Smooth muscle cell (in vitro differentiated cells): Measurements from ENCODE around the gene PPP1R15B. TPM values are rescaled to one million over a fixed set of nuclear protein-coding genes. Genes with fewer than 3 reads are reported as not detected.
"Not testable (repeated sequence)": the region's sequence is repeated elsewhere in the genome, so short reads cannot be mapped to it uniquely, and the experiment has no call there.

Source experiments
- DNase-seq: peaks from one replicate; lab custom pipeline; 2025; ENCODE audit not compliant: unreplicated experiment; lab: John Stamatoyannopoulos, UW
- H2AFZ ChIP-seq: fragments of 200-600 bp; sonication (generic); 2 replicates; pipeline ENCODE4 v1.6.0; 2016; ENCODE audit warnings: antibody characterized with exemption, low read depth, mild to moderate bottlenecking
- H3F3A ChIP-seq: fragments of 200-600 bp; sonication (generic); 2 replicates; pipeline ENCODE4 v1.6.0; 2017; ENCODE audit warnings: antibody characterized with exemption, low read depth
- H3K27ac ChIP-seq: fragments of 200-600 bp; sonication (generic); 2 replicates; pipeline ENCODE4 v1.5.1; 2016; ENCODE audit warnings: low read depth, mild to moderate bottlenecking
- H3K27me3 ChIP-seq: fragments of 200-600 bp; sonication (generic); 2 replicates; pipeline ENCODE4 v1.6.1; 2016; ENCODE audit warnings: low read depth, mild to moderate bottlenecking
- H3K36me3 ChIP-seq: fragments of 200-600 bp; sonication (generic); 2 replicates; pipeline ENCODE4 v1.5.1; 2016; ENCODE audit warnings: low read depth
- H3K4me1 ChIP-seq: fragments of 200-600 bp; sonication (generic); 2 replicates; pipeline ENCODE4 v1.5.1; 2016; ENCODE audit warnings: low read depth
- H3K4me2 ChIP-seq: fragments of 200-600 bp; sonication (generic); 2 replicates; pipeline ENCODE4 v1.6.0; 2016; ENCODE audit warnings: mild to moderate bottlenecking
- H3K4me3 ChIP-seq: fragments of 200-600 bp; sonication (generic); 2 replicates; pipeline ENCODE4 v1.5.1; 2016; ENCODE audit warnings: mild to moderate bottlenecking
- H3K79me2 ChIP-seq: fragments of 200-600 bp; sonication (generic); 2 replicates; pipeline ENCODE4 v1.6.0; 2016; ENCODE audit warnings: low read depth, mild to moderate bottlenecking
- H3K9ac ChIP-seq: fragments of 200-600 bp; sonication (generic); 2 replicates; pipeline ENCODE4 v1.6.0; 2016; ENCODE audit warnings: low read depth
- H3K9me3 ChIP-seq: fragments of 200-600 bp; sonication (generic); replicated peaks from 2 replicates; pipeline ENCODE4 v1.5.1; 2016; ENCODE audit warnings: low read depth
- H4K20me1 ChIP-seq: fragments of 200-600 bp; sonication (generic); 2 replicates; pipeline ENCODE4 v1.6.0; 2016; ENCODE audit warnings: low read depth
- CTCF ChIP-seq: fragments of 200-600 bp; sonication (generic); IDR thresholded peaks from 2 replicates; pipeline ENCODE4 v1.5.1; 2017; ENCODE audit warnings: borderline replicate concordance, mild to moderate bottlenecking, antibody characterized with exemption; ENCODE audit not compliant: insufficient read depth, poor library complexity, severe bottlenecking
- WGBS: methylation state at CpG from one replicate; pipeline ENCODE4 v1.1.7; 2016; ENCODE audit warnings: low lambda C conversion rate; 5-methylcytosine and 5-hydroxymethylcytosine counted together
- polyA plus RNA-seq: library from polyadenylated mRNA; unstranded; fragments of >200 nt; fragmentation: Nextera tagmentation; extraction: Ambion mirVana; gene quantifications from 2 replicates; pipeline ENCODE4 v1.2.1, GENCODE V29; 2016
- total RNA-seq: library from RNA; depleted of rRNA; stranded (reverse); fragments of >200 nt; gene quantifications from 2 replicates; pipeline ENCODE4 v1.2.3, GENCODE V29; 2014

PPP1R15B gene
- total and polyA plus RNA-seq, 2 experiments from 2014 or later, result 24.1 to 74.8 TPM

- H3K4me3 ChIP-seq, result no peak overlapping the region
- no peak for TF ChIP-seq CTCF
- peaks cover 16% of the 10 kb centered on the region for H3F3A ChIP-seq
- DNase-seq, result no peak
- no peak overlapping the region for H3K9ac ChIP-seq
- no peaks in the 10 kb centered on the region for H3K79me2 ChIP-seq
- WGBS, result 87% methylated on average over 2 of the region's 2 CpGs
- H4K20me1 ChIP-seq, result no peaks in the 10 kb centered on the region
- H3K4me1 ChIP-seq, result no peaks in the 10 kb centered on the region
- no peaks in the 10 kb centered on the region for H3K9me3 ChIP-seq
- no peak overlapping the region for H2AFZ ChIP-seq
- no peaks in the 10 kb centered on the region for H3K27me3 ChIP-seq
- no peaks in the 10 kb centered on the region for H3K36me3 ChIP-seq
- H3K4me2 ChIP-seq, result peak overlapping the region; percentile 25
- H3K27ac ChIP-seq, result peak overlapping the region; percentile 64
Observed at GRCh38 chr1:204426474-204426873, 14.9 kb upstream of the PPP1R15B start.

GRCh38 chr1:204426035-204426436 lies 14.4 kb upstream of the PPP1R15B start:
- no peak for DNase-seq
- Histone ChIP-seq H3K27me3 (no peaks in the 10 kb centered on the region), H3K9me3 (no peaks in the 10 kb centered on the region), H3K79me2 (no peaks in the 10 kb centered on the region), H2AFZ (no peak overlapping the region), H3K4me2 (peak overlapping the region; percentile 25), H3K9ac (no peak overlapping the region), H3K36me3 (no peaks in the 10 kb centered on the region), H4K20me1 (no peaks in the 10 kb centered on the region), H3F3A (peaks cover 16% of the 10 kb centered on the region), H3K4me1 (no peaks in the 10 kb centered on the region), H3K4me3 (no peak overlapping the region), H3K27ac (peak overlapping the region; percentile 64)
- WGBS, result 48% methylated on average over 5 of the region's 5 CpGs
- no peak for TF ChIP-seq CTCF

GRCh38 chr1:204424621-204425020 lies 13.0 kb upstream of the PPP1R15B start:
- H3F3A ChIP-seq, result peaks cover 17% of the 10 kb centered on the region
- H3K4me1 ChIP-seq, result no peaks in the 10 kb centered on the region
- H3K4me3 ChIP-seq, result no peak overlapping the region
- H3K9me3 ChIP-seq, result no peaks in the 10 kb centered on the region
- WGBS, result 96% methylated on average over 10 of the region's 10 CpGs
- H3K9ac ChIP-seq, result no peak overlapping the region
- H3K79me2 ChIP-seq, result no peaks in the 10 kb centered on the region
- no peak overlapping the region for H3K27ac ChIP-seq
- no peak for TF ChIP-seq CTCF
- H2AFZ ChIP-seq, result no peak overlapping the region
- H3K27me3 ChIP-seq, result no peaks in the 10 kb centered on the region
- no peak overlapping the region for H3K4me2 ChIP-seq
- no peak for DNase-seq
- no peaks in the 10 kb centered on the region for H4K20me1 ChIP-seq
- H3K36me3 ChIP-seq, result no peaks in the 10 kb centered on the region

GRCh38 chr1:204422061-204422705 lies 10.6 kb upstream of the PPP1R15B start:
- not testable (repeated sequence) for H3K9me3 ChIP-seq, H3K27me3 ChIP-seq, H3K36me3 ChIP-seq, DNase-seq, H3K4me1 ChIP-seq, H4K20me1 ChIP-seq, H3K4me3 ChIP-seq, H3K9ac ChIP-seq, H3K79me2 ChIP-seq
- Histone ChIP-seq H3F3A (peaks cover 27% of the 10 kb centered on the region), H3K4me2 (peak overlapping the region; percentile 64), H3K27ac (peak overlapping the region; percentile 42), H2AFZ (peak overlapping the region; percentile 44)
- WGBS, result 88% methylated on average over 8 of the region's 8 CpGs
